NCI-H1092 (cell line): ENCODE data around the gene ZSCAN23.
"Not testable (repeated sequence)": the region's sequence is repeated elsewhere in the genome, so short reads cannot be mapped to it uniquely, and the experiment has no call there.

ENCODE experiments used
- DNase-seq: peaks from one replicate; lab custom pipeline; 2025; lab: John Stamatoyannopoulos, UW

ZSCAN23 gene

DNA sequence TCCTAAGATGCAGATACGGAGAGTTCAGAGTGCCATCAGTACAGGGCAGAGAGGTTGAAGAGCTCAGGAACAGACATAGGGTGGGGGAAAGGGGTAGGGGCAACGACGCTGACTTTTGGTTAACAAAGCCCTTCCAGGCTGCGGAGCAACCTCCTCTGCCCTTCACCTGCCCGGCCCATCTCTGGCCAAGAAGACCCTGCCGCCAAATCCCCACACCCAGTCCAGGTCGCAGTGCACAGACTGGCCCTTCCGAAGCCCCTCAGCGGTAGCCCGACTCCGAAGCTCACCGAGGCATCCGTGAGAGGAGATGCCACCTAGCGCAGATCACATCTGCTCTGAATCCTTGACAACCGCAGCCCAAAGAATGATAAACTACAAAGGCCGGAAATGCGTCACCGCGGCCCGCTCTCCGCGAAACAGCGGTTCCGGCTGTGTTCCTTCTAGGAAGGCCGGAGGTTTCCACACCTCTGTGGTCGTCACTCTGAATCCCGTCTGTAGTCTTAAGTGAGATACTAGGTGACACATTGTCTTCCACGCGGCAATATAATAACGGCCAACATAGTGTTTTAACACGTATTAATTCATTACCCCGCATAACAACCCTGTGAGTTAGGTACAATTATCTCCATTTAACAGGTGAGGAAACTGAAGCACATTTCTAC lies at the start of gene ZSCAN23:
Gene ZSCAN23 (minus strand): TSS at position 380 of the 662 bp plus-strand sequence. CDS start 7,225 bp downstream, outside the sequence.
- DNase-seq = peak; percentile 67

GRCh38 chr6:28491984-28492317 lies 48.7 kb upstream of the ZSCAN23 start:
- no peak for DNase-seq

DNA sequence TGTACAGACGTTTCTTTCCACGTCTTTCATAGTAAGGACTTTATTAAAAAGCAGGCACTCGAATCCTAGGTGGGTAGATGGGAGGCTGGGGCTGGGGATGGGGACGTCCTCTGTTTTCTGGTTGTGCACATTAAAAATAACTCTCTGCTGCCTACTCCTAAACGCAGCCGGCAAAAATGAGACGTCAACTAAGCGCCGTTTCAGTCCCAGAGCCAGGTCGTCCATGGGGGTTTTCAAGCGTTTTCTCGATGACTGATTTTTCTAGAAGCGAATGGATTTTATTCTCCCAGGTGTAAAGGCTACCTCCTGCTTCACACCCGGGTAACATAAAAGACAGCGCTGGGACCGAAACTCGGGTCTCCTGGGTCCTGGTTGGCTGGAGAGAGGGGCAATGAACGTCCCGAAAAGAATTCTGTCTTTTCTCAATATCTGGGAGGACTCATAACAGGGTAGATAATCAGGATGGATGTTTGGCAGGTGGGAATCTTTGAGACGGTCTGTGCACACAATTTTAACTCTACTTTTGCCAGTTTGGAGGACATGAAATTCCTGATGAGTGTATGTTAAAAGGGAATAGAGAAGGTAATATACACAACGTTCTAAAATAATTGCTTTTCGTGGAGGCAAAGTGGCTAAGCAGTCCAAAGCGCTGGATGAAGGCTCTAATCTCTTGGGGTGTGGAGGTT lies 47.1 kb upstream of the ZSCAN23 start:
- no peak for DNase-seq

GRCh38 chr6:28489366-28490204 lies 46.3 kb upstream of the ZSCAN23 start:
- DNase-seq = no peak

DNA sequence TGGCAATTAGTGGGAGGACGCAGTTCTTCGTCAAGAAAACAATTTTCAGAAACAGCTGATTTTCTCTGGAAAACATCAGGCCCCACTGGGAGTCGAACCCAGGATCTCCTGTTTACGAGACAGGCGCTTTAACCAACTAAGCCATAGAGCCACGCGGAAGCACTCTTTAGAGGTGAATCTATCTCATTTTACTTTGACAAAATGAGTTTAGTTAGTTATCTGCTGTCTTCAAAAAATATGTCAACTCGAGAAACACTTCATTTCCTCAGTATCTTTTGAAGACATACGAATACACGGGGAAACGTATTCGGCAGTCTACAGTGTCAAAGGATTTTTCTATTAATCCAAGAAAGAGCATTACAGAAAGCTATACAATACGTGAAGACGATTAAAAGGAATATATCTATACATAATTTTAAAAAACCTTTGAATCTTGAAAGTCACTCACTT lies 45.6 kb upstream of the ZSCAN23 start:
- no peak for DNase-seq

DNA sequence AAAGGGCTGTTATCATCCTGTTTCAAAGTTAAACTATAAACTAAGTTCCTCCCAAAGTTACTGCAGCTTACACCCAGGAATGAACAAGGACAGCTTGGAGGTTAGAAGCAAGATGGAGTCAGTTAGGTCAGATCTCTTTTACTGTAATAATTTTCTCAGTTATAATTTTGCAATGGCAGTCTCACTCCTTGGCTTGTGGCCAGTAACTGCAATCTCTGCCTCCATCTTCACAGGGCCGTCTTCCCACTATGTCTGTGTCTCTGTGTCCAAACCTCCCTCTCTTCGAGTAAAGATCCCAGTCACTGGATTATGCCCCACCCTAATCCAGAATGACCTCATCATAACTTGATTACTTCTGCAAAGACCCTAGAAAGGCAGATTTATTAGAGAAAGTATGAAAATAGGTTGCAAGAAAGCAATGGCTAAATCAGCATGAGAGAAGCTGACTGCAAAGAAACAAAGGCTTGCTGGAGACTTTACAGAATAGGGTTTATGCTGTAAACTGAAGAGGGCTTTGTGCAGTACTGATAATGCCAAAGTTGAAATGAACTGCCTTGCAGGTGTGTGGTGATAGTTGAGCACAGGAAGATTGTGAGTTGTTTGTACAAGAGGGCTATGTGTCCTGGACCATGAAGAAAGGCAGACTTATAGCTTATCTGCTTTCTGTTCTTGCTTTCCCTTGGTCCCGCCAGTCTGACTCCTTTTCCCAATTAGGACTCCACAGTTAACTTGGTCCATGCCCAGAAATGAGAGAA lies 43.9 kb upstream of the ZSCAN23 start:
- DNase-seq = no peak

GRCh38 chr6:28486533-28486932 lies 43.2 kb upstream of the ZSCAN23 start:
- DNase-seq = no peak

DNA sequence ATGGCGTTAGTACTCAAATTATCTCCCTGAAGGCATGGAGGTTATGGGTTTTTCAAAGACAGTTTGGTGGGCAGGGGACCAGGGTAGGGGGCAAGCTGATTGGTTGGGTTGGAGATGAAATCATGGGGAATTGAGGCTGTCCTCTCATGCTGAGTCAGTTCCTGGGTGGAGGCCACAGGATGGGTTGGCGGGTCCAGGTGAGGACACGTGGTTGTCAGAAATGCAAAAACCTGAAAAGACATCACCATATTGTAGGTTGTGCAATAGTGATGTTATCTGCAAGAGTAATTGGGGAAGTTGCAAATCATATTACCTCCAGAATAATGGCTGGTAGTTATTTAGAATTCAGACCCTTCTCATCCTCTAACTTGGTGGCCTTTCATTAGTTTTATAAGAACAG lies 42.2 kb upstream of the ZSCAN23 start:
- no peak for DNase-seq

DNA sequence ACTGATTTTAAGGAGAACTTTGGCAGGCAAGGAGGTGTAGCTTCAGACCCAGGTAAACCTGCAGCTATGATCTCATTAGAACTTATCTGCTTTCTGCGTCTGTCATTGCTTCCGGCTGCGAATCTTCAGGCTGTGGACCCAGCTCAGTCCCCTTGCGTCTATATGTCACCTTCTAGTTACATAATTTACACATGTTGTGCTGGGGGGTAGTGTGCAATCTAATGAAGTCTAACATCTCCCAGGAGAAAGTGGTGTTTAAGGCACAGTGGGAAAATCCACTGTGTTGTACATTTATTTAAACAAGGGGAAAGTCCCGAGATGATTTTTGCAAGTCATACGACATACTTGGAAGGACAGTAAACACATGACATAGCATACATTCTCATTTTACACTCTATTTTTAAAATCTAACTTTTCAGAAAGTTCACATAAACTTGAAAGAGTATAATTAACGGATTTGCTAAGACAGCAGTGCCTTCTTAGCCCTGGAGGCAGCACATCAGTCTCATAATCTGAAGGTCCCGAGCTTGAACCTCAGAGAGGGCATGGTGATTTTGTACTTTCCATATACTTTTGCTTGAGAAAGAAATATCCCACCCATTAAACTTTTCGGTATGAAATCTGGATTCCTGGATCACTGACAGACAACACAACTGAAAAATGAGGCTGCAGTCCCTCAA lies 37.1 kb upstream of the ZSCAN23 start:
- no peak for DNase-seq

GRCh38 chr6:28478518-28478917 lies 35.2 kb upstream of the ZSCAN23 start:
- no peak for DNase-seq

GRCh38 chr6:28474441-28475219 lies 31.3 kb upstream of the ZSCAN23 start:
- DNase-seq = peak; percentile 1

- not testable (repeated sequence) for DNase-seq
Measured at GRCh38 chr6:28469153-28469745, 26.0 kb upstream of the ZSCAN23 start.

GRCh38 chr6:28468056-28468455 lies 24.8 kb upstream of the ZSCAN23 start:
- no peak for DNase-seq

GRCh38 chr6:28462401-28462800 lies 19.1 kb upstream of the ZSCAN23 start:
- no peak for DNase-seq

GRCh38 chr6:28458568-28458967 lies 15.3 kb upstream of the ZSCAN23 start:
- DNase-seq = no peak

- no peak for DNase-seq
Measured at GRCh38 chr6:28449056-28449455, 5.8 kb upstream of the ZSCAN23 start.

GRCh38 chr6:28447512-28447906 lies 4.2 kb upstream of the ZSCAN23 start:
- DNase-seq = not testable (repeated sequence)

- no peak for DNase-seq
Measured at GRCh38 chr6:28446818-28447511, 3.7 kb upstream of the ZSCAN23 start.

- DNase-seq = not testable (repeated sequence)
Measured at GRCh38 chr6:28444759-28445158, 1.5 kb upstream of the ZSCAN23 start.

- DNase-seq = no peak
Measured at GRCh38 chr6:28442586-28442985, 705 bp downstream of the ZSCAN23 start.
